Activated T-helper 17 cell treated with anti-CD3 and anti-CD28 coated beads, Interleukin-2, amount 50 U/mL, for 72 hours (primary cell): ENCODE measurements around the gene PI3. TPM values are rescaled to one million over a fixed set of nuclear protein-coding genes. Genes with fewer than 3 reads are reported as not detected.

Experiments used
- ATAC-seq: fragments of 150-1000 bp; cut with Tn5 transposase; replicated peaks from 2 replicates; pipeline ENCODE4 v1.10.0; 2021; ENCODE audit warnings: mild to moderate bottlenecking, moderate library complexity
- H3K27ac Mint-ChIP-seq: one replicate; pipeline ENCODE4 v1.8.0; 2022; ENCODE audit warnings: mixed read lengths
- H3K27me3 Mint-ChIP-seq: one replicate; pipeline ENCODE4 v1.8.0; 2022; ENCODE audit warnings: mixed read lengths
- H3K36me3 Mint-ChIP-seq: one replicate; pipeline ENCODE4 v1.8.0; 2022; ENCODE audit warnings: low read depth, mild to moderate bottlenecking, mixed read lengths
- H3K4me1 Mint-ChIP-seq: one replicate; pipeline ENCODE4 v1.8.0; 2022; ENCODE audit warnings: mixed read lengths
- H3K4me3 Mint-ChIP-seq: one replicate; pipeline ENCODE4 v1.8.0; 2022; ENCODE audit warnings: mild to moderate bottlenecking, mixed read lengths
- H3K9me3 Mint-ChIP-seq: one replicate; pipeline ENCODE4 v1.8.0; 2022; ENCODE audit warnings: mixed read lengths
- total RNA-seq, 2 donors: library from RNA; stranded (reverse); gene quantifications; one replicate each; pipeline ENCODE4 v1.2.3, GENCODE V29; 2022

PI3 gene
- total RNA-seq, 2 donors from 2014 or later: not detected

DNA sequence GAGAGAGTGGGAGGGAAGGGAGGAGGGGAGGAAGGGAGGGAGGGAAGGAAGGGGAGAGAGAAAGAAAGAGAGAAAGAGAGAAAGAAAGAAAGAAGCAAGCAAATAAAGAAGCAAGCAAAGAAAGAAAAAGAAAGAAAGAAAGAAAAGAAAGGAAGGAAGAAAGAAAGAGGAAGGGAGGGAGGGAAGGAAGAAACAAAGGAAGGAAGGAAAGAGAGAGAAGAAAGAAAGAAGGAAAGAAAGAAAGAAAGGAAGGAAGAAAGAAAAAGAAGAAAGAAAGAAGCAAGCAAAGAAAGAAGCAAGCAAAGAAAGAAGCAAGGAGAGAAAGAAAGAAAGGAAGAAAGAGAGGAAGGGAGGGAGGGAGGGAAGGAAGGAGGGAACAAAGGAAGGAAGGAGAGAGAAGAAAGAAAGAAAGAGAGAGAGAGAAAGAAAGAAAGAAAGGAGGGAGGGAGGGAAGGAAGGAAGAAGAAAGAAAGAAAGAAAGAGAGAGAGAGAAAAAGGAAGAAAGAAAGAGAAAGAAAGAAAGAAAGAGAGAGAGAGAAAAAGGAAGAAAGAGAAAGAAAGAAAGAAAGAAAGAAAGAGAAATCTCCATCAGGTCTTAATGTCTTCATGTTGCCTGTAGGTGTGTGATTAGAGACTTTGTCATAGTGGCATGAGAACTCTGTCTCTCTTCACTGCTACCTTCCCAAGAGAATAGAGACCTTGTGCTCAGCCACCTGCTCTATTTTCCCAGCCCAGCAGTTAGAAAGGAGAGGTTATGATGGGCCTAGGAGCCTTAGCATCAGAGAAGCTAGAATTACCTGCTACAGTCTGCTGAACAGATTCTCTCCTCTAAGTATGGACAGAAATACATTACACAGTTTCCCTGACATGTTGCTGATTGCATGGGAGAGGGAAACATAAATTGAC lies 37.1 kb downstream of the PI3 start:
- Mint-ChIP-seq H3K4me3 (no peak overlapping the region), H3K36me3 (no peaks in the 10 kb centered on the region), H3K9me3 (no peaks in the 10 kb centered on the region), H3K27ac (no peak overlapping the region), H3K4me1 (no peaks in the 10 kb centered on the region), H3K27me3 (peaks cover 30% of the 10 kb centered on the region)
- ATAC-seq: no peak

GRCh38 chr20:45212836-45213235 lies 38.1 kb downstream of the PI3 start:
- no peaks in the 10 kb centered on the region for H3K36me3 Mint-ChIP-seq
- H3K27me3 Mint-ChIP-seq: peaks cover 29% of the 10 kb centered on the region
- ATAC-seq: no peak
- H3K27ac Mint-ChIP-seq: no peak overlapping the region
- no peaks in the 10 kb centered on the region for H3K4me1 Mint-ChIP-seq
- no peaks in the 10 kb centered on the region for H3K9me3 Mint-ChIP-seq
- no peak overlapping the region for H3K4me3 Mint-ChIP-seq

DNA sequence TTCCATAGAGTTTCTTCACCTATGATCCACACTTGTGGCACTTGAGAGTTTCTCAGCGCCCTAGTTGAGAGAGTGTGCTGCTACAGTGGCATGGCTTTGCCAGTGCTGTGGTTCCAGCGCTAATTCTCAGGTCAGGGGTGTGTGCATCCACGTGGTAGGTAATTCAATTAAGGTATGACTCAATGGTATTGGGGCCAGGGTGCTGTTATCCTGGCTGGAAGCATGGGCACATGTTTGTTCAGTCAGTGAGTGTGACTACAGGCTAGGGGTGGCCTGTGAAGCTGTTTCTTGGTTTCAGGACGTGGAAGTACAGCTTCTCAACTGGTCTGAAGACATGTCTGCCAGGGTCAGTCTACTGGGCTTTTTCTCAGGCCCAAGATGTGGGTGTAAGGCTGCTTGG lies 43.4 kb downstream of the PI3 start:
- H3K36me3 Mint-ChIP-seq: no peaks in the 10 kb centered on the region
- no peak overlapping the region for H3K27ac Mint-ChIP-seq
- H3K4me3 Mint-ChIP-seq: no peak overlapping the region
- ATAC-seq: no peak
- H3K9me3 Mint-ChIP-seq: no peaks in the 10 kb centered on the region
- no peaks in the 10 kb centered on the region for H3K4me1 Mint-ChIP-seq
- peaks cover 44% of the 10 kb centered on the region for H3K27me3 Mint-ChIP-seq

DNA sequence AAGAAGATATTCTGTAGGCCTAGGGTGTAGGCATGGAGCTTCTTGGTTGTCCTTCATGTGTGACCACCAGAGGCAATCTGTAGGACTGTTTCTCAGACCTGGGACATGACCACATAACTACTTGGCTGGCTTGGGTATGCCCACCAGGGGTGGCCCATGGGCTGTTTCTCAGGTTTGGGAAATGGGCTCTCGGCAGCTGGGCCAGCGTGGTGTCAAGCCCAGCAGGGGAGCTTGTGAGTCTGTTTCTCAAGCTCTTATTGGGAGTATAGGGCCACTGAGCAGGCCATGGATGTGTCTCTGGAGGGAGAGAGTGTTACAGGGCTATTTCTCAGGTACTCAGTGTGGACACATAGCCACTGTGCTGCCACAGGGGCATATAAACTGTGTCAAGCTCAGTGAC lies 43.9 kb downstream of the PI3 start:
- Mint-ChIP-seq H3K27me3 (peaks cover 46% of the 10 kb centered on the region), H3K27ac (no peak overlapping the region), H3K36me3 (no peaks in the 10 kb centered on the region), H3K4me3 (no peak overlapping the region), H3K9me3 (no peaks in the 10 kb centered on the region), H3K4me1 (no peaks in the 10 kb centered on the region)
- ATAC-seq: no peak

GRCh38 chr20:45221076-45221475 lies 46.4 kb downstream of the PI3 start, which contains the start of gene SEMG2:
TSS of gene SEMG2 (plus strand) at chr20:45221373. CDS start at chr20:45221390, 17 bp downstream.
- no peak for ATAC-seq
- H3K4me3 Mint-ChIP-seq: no peak within 1 kb of the TSS
- peaks cover 39% of the 10 kb centered on the region for H3K27me3 Mint-ChIP-seq
- no peaks in the 10 kb centered on the region for H3K36me3 Mint-ChIP-seq
- H3K9me3 Mint-ChIP-seq: no peaks in the 10 kb centered on the region
- H3K4me1 Mint-ChIP-seq: no peaks in the 10 kb centered on the region
- H3K27ac Mint-ChIP-seq: no peak within 1 kb of the TSS

DNA sequence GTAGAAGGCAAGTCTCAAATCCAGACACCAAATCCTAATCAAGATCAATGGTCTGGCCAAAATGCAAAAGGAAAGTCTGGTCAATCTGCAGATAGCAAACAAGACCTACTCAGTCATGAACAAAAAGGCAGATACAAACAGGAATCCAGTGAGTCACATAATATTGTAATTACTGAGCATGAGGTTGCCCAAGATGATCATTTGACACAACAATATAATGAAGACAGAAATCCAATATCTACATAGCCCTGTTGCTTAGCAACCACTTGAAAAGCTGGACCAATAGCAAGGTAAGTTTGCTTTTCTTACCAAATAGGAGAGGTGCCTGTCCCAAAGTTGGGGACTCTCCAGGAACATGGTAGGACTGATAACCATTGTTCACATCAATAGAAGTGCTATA lies 48.4 kb downstream of the PI3 start:
- Mint-ChIP-seq H3K9me3 (no peaks in the 10 kb centered on the region), H3K36me3 (no peaks in the 10 kb centered on the region), H3K27ac (no peak overlapping the region), H3K4me1 (no peaks in the 10 kb centered on the region), H3K27me3 (peaks cover 41% of the 10 kb centered on the region), H3K4me3 (no peak overlapping the region)
- ATAC-seq: no peak

Other genes starting within 250 kb of the PI3 start
- 10 to 100 TPM; 40.1 to 44.8 TPM for gene TOMM34, start 214.5 kb upstream of the PI3 start, total RNA-seq
- 100 to 1,000 TPM; 168 to 215 TPM for gene STK4, start 208.4 kb upstream of the PI3 start, total RNA-seq
- under 1 TPM; 0.15 to 0.24 TPM for gene KCNS1, start 73.8 kb upstream of the PI3 start, total RNA-seq
- gene WFDC5, start 59.7 kb upstream of the PI3 start, total RNA-seq: 1 to 10 TPM in 1 of 2 donors, not detected in 1; 5.4 TPM
- not detected for gene WFDC12, start 50.4 kb upstream of the PI3 start, total RNA-seq
- gene SEMG1, start 32.1 kb downstream of the PI3 start, total RNA-seq: not detected
- not detected for gene SEMG2, start 46.5 kb downstream of the PI3 start, total RNA-seq
- not detected for gene SLPI, start 79.7 kb downstream of the PI3 start, total RNA-seq
- not detected for gene RBPJL, start 131.9 kb downstream of the PI3 start, total RNA-seq
- gene MATN4, start 133.4 kb downstream of the PI3 start, total RNA-seq: under 1 TPM; 0.11 to 0.66 TPM
- gene SDC4, start 173.5 kb downstream of the PI3 start, total RNA-seq: 10 to 100 TPM; 21.6 to 62.6 TPM
- 10 to 100 TPM; 29.9 to 32.9 TPM for gene SYS1, start 188.3 kb downstream of the PI3 start, total RNA-seq
- gene TP53TG5, start 203.4 kb downstream of the PI3 start, total RNA-seq: under 1 TPM; 0.11 to 0.50 TPM
- 10 to 100 TPM in 1 of 2 donors, 1 to 10 TPM in 1; 4.6 to 12.5 TPM for gene DBNDD2, start 233.4 kb downstream of the PI3 start, total RNA-seq
- 10 to 100 TPM; 34.4 to 67.9 TPM for gene PIGT, start 241.2 kb downstream of the PI3 start, total RNA-seq